Mesenchymal stem cell (in vitro differentiated cells and primary cell): ENCODE data around the gene EPHA10.

Source experiments
- DNase-seq: peaks from one replicate; pipeline ENCODE4 v3.0.0-alpha.2; 2013
- H2AFZ ChIP-seq: one replicate; pipeline ENCODE4 v1.6.1; 2013; ENCODE audit warnings: low read depth, mild to moderate bottlenecking, control low read depth, inconsistent platforms, low read length, moderate library complexity
- H2AK5ac ChIP-seq: 2 replicates; pipeline ENCODE4 v1.6.1; 2013; ENCODE audit warnings: low read length, moderate library complexity, mild to moderate bottlenecking, inconsistent platforms; ENCODE audit not compliant: severe bottlenecking
- H2BK120ac ChIP-seq: one replicate; pipeline ENCODE4 v1.6.1; 2013; ENCODE audit warnings: low read depth, mild to moderate bottlenecking, inconsistent platforms, low read length, moderate library complexity
- H2BK12ac ChIP-seq, 2 experiments: one replicate each; pipeline ENCODE4 v1.6.1; 2013; ENCODE audit warnings: inconsistent platforms in 2 of 2, low read length in 2 of 2, mild to moderate bottlenecking in 2 of 2, moderate library complexity in 2 of 2, control low read depth in 1 of 2
- H2BK15ac ChIP-seq: one replicate; pipeline ENCODE4 v1.6.1; 2013; ENCODE audit warnings: mild to moderate bottlenecking, low read depth, inconsistent platforms; ENCODE audit not compliant: poor library complexity, severe bottlenecking
- H2BK5ac ChIP-seq: 2 replicates; pipeline ENCODE4 v1.6.1; 2013; ENCODE audit warnings: low read depth, mild to moderate bottlenecking, low read length, control low read depth, inconsistent platforms; ENCODE audit not compliant: poor library complexity, severe bottlenecking
- H3K14ac ChIP-seq, 2 experiments: one replicate each; pipeline ENCODE4 v1.6.1; 2013; ENCODE audit warnings: inconsistent platforms in 2 of 2, low read length in 2 of 2, control low read depth in 1 of 2, mild to moderate bottlenecking in 1 of 2, moderate library complexity in 1 of 2
- H3K18ac ChIP-seq, 2 experiments: one replicate each; pipeline ENCODE4 v1.6.1; 2013; ENCODE audit warnings: inconsistent platforms in 2 of 2, low read length in 2 of 2, control low read depth in 1 of 2, low read depth in 1 of 2, mild to moderate bottlenecking in 1 of 2
- H3K23ac ChIP-seq, 2 experiments: one replicate each; pipeline ENCODE4 v1.6.1; 2013; ENCODE audit warnings: inconsistent platforms in 2 of 2, low read length in 2 of 2, mild to moderate bottlenecking in 2 of 2, moderate library complexity in 2 of 2, control low read depth in 1 of 2
- H3K27ac ChIP-seq: 2 replicates; pipeline ENCODE4 v1.5.1; 2013; ENCODE audit warnings: mild to moderate bottlenecking, moderate library complexity, low read length, control low read depth, inconsistent platforms; ENCODE audit not compliant: poor library complexity, severe bottlenecking
- H3K27me3 ChIP-seq, 2 experiments: 2 replicates each; pipeline versions ENCODE4 v1.6.1 to v1.7.0; 2013; ENCODE audit warnings: low read length in 2 of 2, mild to moderate bottlenecking in 2 of 2, moderate library complexity in 2 of 2, control low read depth in 1 of 2, inconsistent platforms in 1 of 2; ENCODE audit not compliant: control insufficient read depth in 1 of 2, insufficient read depth in 1 of 2
- H3K36me3 ChIP-seq, 2 experiments: 2 replicates each; pipeline versions ENCODE4 v1.6.1 to v1.7.0; 2013; ENCODE audit warnings: low read length in 2 of 2, control low read depth in 1 of 2, inconsistent platforms in 1 of 2, low read depth in 1 of 2, mild to moderate bottlenecking in 1 of 2; ENCODE audit not compliant: insufficient read depth in 2 of 2, control insufficient read depth in 1 of 2
- H3K4ac ChIP-seq, 2 experiments: one replicate each; pipeline ENCODE4 v1.6.1; 2013; ENCODE audit warnings: inconsistent platforms in 2 of 2, low read length in 2 of 2, mild to moderate bottlenecking in 2 of 2, moderate library complexity in 2 of 2, control low read depth in 1 of 2, low read depth in 1 of 2
- H3K4me1 ChIP-seq: 2 replicates; pipeline ENCODE4 v1.6.1; 2013; ENCODE audit warnings: low read depth, low read length, control low read depth; ENCODE audit not compliant: control insufficient read depth, insufficient read depth
- H3K4me2 ChIP-seq: 2 replicates; pipeline ENCODE4 v1.6.1; 2013; ENCODE audit warnings: low read length, mild to moderate bottlenecking, inconsistent platforms; ENCODE audit not compliant: poor library complexity, severe bottlenecking
- H3K4me3 ChIP-seq, 2 experiments: 2 replicates each; pipeline versions ENCODE4 v1.5.1 to v1.7.0; 2013; ENCODE audit warnings: low read length in 2 of 2, mild to moderate bottlenecking in 2 of 2, control low read depth in 1 of 2, low read depth in 1 of 2; ENCODE audit not compliant: insufficient read depth in 1 of 2
- H3K79me1 ChIP-seq: replicated peaks from 2 replicates; pipeline ENCODE4 v1.6.1; 2013; ENCODE audit warnings: mild to moderate bottlenecking, control low read depth, low read length, inconsistent platforms; ENCODE audit not compliant: poor library complexity, severe bottlenecking
- H3K9ac ChIP-seq: 2 replicates; pipeline ENCODE4 v1.7.0; 2013; ENCODE audit warnings: mild to moderate bottlenecking, low read length, moderate library complexity
- H3K9me3 ChIP-seq: 2 replicates; pipeline ENCODE4 v1.7.0; 2013; ENCODE audit warnings: mild to moderate bottlenecking, low read length; ENCODE audit not compliant: control insufficient read depth
- H4K8ac ChIP-seq: one replicate; pipeline ENCODE4 v1.6.1; 2013; ENCODE audit warnings: inconsistent platforms, mild to moderate bottlenecking, low read length, moderate library complexity
- H4K91ac ChIP-seq: one replicate; pipeline ENCODE4 v1.6.1; 2013; ENCODE audit warnings: mild to moderate bottlenecking, low read length, inconsistent platforms
- WGBS: methylation state at CpG from one replicate; pipeline ENCODE4 v1.1.7; 2013; ENCODE audit warnings: mixed read lengths; 5-methylcytosine and 5-hydroxymethylcytosine counted together

The EPHA10 gene

DNA sequence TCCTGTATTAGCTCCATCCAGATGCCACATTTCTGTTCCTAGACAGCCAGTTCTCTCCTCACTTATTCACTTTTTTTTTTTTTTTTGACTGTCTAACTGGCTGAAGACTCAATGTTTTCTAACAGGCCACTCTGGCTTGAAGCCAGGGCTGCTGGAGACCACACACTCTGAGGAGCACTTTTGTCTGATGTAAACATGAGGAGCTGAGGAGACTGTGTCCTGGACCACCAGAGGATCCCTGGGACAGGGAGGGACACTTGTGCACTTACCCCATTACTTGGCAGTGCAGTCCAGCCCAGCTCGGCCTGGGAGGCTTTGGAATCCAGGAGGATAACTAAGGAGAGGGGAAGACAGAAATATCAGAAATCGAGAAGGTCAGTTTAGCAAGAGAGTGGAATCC, 2.4 kb downstream of the EPHA10 start:
- Histone ChIP-seq H3K9me3 (no peaks in the 10 kb centered on the region), H3K4me1 (peaks cover 3% of the 10 kb centered on the region), H3K4me3 (no peak overlapping the region), H2AK5ac (no peak overlapping the region), H2BK5ac (no peak overlapping the region), H3K18ac (no peak overlapping the region), H2AFZ (no peak overlapping the region), H3K79me1 (no peaks in the 10 kb centered on the region), H4K91ac (no peak overlapping the region), H2BK12ac (no peak overlapping the region), H3K4ac (no peak overlapping the region), H3K4me2 (no peak overlapping the region), H4K8ac (no peak overlapping the region), H2BK15ac (no peak overlapping the region), H2BK120ac (no peak overlapping the region), H3K27me3 (peaks cover 87 to 92% of the 10 kb centered on the region in 2 experiments), H3K23ac (no peak overlapping the region), H3K27ac (no peak overlapping the region), H3K36me3 (peaks cover 0 to 3% of the 10 kb centered on the region in 2 experiments), H3K14ac (no peak overlapping the region), H3K9ac (no peak overlapping the region)
- WGBS: 64% methylated on average over 2 of the region's 2 CpGs
- DNase-seq: no peak

DNA sequence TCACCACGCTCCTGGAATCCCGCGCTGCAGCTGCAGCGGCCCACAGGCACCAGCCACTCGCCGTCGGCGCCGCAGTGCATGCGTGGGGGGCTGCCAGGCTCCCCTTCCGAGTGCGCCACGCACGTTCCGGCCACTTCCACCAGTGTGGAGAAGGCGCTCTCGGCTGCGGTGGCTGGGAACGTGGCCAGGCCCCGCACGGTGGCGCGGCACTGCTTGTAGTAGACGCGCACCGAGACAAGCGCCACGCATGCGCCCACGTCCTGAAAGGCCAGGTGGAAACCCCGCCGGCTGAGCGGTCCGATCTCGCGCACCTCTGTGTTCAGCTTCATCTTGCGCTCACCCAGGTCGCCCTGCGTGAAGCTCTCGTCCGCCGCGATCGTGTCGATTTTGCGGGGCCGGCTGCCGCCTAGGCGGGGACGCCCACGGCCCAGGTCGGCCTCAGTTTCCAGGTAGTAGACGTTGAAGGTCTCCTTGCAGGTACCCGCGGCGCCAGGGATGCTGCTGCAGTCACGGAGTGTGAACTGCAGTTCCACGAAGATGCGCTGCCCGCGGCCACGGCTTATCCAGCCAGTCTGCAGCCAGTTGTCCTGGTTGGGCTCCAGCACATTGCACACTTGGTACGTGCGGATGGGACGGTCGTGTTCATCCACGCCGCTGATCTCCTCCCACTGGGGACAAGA, 3.4 kb downstream of the EPHA10 start:
- H2AFZ ChIP-seq: no peak overlapping the region
- WGBS: 82% methylated on average over 68 of the region's 68 CpGs
- no peak for DNase-seq
- H3K27ac ChIP-seq: no peak overlapping the region
- H3K27me3 ChIP-seq: peaks cover 85 to 91% of the 10 kb centered on the region in 2 experiments
- H3K14ac ChIP-seq: no peak overlapping the region
- H3K4ac ChIP-seq: no peak overlapping the region
- H3K4me3 ChIP-seq: no peak overlapping the region
- H4K91ac ChIP-seq: no peak overlapping the region
- H2BK12ac ChIP-seq: no peak overlapping the region
- no peaks in the 10 kb centered on the region for H3K9me3 ChIP-seq
- H3K9ac ChIP-seq: no peak overlapping the region
- H2BK15ac ChIP-seq: no peak overlapping the region
- no peak overlapping the region for H2BK120ac ChIP-seq
- no peak overlapping the region for H2BK5ac ChIP-seq
- H3K18ac ChIP-seq: no peak overlapping the region
- H3K36me3 ChIP-seq: peaks cover 0 to 3% of the 10 kb centered on the region in 2 experiments
- H2AK5ac ChIP-seq: no peak overlapping the region
- peaks cover 3% of the 10 kb centered on the region for H3K4me1 ChIP-seq
- no peaks in the 10 kb centered on the region for H3K79me1 ChIP-seq
- no peak overlapping the region for H3K23ac ChIP-seq
- no peak overlapping the region for H3K4me2 ChIP-seq
- no peak overlapping the region for H4K8ac ChIP-seq

DNA sequence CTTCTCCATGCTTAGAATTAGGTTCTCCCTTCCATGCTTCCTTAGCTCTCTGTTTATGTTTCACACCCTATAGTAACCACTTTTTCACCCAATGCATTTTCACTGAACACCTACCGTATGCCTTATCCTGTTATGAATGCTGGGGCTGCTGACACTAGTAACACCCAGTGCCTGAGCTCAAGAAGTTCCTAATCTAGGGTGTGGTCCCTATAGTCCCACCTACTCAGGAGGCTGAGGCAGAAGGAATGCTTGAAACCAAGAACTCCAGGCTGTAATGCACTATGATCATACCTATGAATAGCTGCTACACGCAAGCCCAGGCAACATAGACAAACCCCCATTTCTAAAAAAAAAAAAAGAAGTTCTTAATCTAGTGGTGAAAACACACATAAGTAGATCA, 5.5 kb downstream of the EPHA10 start:
- WGBS: 86% methylated on average over 1 of the region's 2 CpGs
- no peaks in the 10 kb centered on the region for H3K4me1 ChIP-seq

DNA sequence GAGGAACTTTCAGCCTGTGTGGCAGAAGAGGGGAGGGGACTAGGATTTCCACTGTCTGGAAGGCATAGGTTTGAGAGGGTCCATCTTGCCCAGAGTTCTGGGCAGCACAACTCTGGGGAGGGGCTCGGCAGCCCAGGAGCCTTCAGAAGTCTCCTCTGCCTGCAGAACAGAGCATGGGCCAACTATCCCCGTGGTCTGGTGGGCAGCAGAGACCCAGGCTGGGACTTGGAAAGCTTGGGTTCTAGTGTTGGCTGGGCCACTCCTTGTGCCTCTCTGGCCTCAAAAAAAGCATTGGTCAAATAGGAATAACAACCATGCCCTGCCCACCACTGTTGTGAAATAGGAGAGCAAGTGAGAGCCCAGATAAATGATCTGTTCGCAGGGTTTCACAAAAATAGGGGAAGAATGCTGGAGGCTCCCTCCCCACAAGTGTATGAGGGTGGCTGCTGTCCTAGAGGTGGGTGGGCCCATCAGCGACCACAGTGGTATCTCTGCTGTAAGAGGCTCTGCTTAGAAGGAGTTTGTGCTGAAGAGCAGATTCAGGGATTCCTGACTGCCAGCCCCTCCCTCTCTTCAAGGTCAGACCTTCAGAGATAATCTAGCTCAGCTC, 8.9 kb downstream of the EPHA10 start:
- no peak overlapping the region for H2BK12ac ChIP-seq
- H2AK5ac ChIP-seq: no peak overlapping the region
- H3K79me1 ChIP-seq: no peaks in the 10 kb centered on the region
- H4K91ac ChIP-seq: no peak overlapping the region
- no peak for DNase-seq
- no peak overlapping the region for H3K23ac ChIP-seq
- no peak overlapping the region for H3K4ac ChIP-seq
- no peaks in the 10 kb centered on the region for H3K36me3 ChIP-seq
- no peak overlapping the region for H3K18ac ChIP-seq
- no peak overlapping the region for H3K4me2 ChIP-seq
- H2BK15ac ChIP-seq: no peak overlapping the region
- no peaks in the 10 kb centered on the region for H3K9me3 ChIP-seq
- no peak overlapping the region for H3K27ac ChIP-seq
- no peak overlapping the region for H2BK5ac ChIP-seq
- H3K14ac ChIP-seq: no peak overlapping the region
- H3K4me3 ChIP-seq: no peak overlapping the region
- H2BK120ac ChIP-seq: no peak overlapping the region
- peaks cover 9% of the 10 kb centered on the region for H3K4me1 ChIP-seq
- no peak overlapping the region for H2AFZ ChIP-seq
- H4K8ac ChIP-seq: no peak overlapping the region
- no peak overlapping the region for H3K9ac ChIP-seq
- peaks cover 80 to 85% of the 10 kb centered on the region in 2 experiments for H3K27me3 ChIP-seq
- WGBS: 79% methylated on average over 4 of the region's 4 CpGs

More for the DNA sequence above, 5.5 kb downstream of the EPHA10 start:
- no peak for DNase-seq
- Histone ChIP-seq H2AFZ (no peak overlapping the region), H3K23ac (no peak overlapping the region), H3K27ac (no peak overlapping the region), H3K14ac (no peak overlapping the region), H2BK120ac (no peak overlapping the region), H2AK5ac (no peak overlapping the region), H4K91ac (no peak overlapping the region), H3K36me3 (peaks cover 0 to 3% of the 10 kb centered on the region in 2 experiments), H2BK12ac (no peak overlapping the region), H3K27me3 (peaks cover 84 to 90% of the 10 kb centered on the region in 2 experiments), H4K8ac (no peak overlapping the region), H3K18ac (no peak overlapping the region), H3K4ac (no peak overlapping the region), H2BK5ac (no peak overlapping the region), H3K9ac (no peak overlapping the region), H2BK15ac (no peak overlapping the region), H3K79me1 (no peaks in the 10 kb centered on the region), H3K9me3 (no peaks in the 10 kb centered on the region), H3K4me2 (no peak overlapping the region), H3K4me3 (no peak overlapping the region)
